Amniotic stem cell (primary cell): ENCODE data around the gene COLEC11.

ENCODE experiments used
- DNase-seq: peaks from one replicate; lab custom pipeline; 2025; lab: John Stamatoyannopoulos, UW

COLEC11 gene

DNA sequence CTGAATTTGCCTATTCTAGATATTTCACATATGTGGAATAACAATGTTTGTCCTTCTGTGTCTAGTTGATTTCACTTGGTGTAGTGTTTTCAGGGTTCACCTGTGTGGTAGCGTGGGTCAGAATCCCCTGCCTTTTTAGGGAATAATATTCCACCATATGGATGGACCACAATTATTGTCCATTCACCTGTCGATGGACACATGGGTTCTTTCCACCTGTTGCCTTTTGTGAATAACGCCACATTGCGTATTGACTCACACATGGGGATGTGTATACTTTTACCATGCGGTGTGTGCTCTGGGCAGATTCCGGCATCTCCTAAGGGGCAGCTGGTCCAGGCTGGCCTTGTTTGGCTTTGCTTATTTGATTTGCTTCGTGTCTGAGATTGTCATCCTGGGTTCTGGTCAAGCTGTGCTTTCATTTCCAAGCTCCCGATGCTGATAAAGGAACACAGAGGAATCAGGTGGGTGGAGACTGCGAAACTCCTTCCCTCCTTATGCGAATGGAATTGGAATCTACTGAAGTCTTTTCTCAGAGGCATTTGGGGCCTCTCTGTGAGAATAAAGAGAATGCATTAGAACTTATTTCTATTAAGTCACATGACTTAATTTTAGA lies 44.2 kb downstream of the COLEC11 start:
- no peak for DNase-seq

- DNase-seq = no peak
Measured at GRCh38 chr2:3639653-3640052, 44.7 kb downstream of the COLEC11 start.

GRCh38 chr2:3641181-3641580 lies 46.3 kb downstream of the COLEC11 start:
- DNase-seq = no peak

- DNase-seq = no peak
Measured at GRCh38 chr2:3641841-3642421, 47.0 kb downstream of the COLEC11 start.

GRCh38 chr2:3642521-3643215 lies 47.8 kb downstream of the COLEC11 start:
- DNase-seq = no peak

DNA sequence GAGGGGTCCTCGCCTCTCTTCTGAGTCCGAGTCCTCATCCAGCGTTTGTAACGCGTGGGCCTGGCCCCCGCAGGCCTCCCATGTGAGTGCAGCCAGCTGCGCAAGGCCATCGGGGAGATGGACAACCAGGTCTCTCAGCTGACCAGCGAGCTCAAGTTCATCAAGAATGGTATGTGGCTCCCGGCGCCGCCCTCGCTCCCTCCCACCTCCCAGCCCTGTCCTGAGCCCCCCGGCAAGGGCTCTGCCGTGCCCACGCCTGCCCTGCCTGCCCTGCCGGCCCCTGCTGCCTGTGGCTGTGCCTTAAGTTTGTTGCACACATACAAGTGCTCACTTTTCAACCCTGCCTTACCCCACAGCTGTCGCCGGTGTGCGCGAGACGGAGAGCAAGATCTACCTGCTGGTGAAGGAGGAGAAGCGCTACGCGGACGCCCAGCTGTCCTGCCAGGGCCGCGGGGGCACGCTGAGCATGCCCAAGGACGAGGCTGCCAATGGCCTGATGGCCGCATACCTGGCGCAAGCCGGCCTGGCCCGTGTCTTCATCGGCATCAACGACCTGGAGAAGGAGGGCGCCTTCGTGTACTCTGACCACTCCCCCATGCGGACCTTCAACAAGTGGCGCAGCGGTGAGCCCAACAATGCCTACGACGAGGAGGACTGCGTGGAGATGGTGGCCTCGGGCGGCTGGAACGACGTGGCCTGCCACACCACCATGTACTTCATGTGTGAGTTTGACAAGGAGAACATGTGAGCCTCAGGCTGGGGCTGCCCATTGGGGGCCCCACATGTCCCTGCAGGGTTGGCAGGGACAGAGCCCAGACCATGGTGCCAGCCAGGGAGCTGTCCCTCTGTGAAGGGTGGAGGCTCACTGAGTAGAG lies 48.7 kb downstream of the COLEC11 start:
- DNase-seq = no peak

DNA sequence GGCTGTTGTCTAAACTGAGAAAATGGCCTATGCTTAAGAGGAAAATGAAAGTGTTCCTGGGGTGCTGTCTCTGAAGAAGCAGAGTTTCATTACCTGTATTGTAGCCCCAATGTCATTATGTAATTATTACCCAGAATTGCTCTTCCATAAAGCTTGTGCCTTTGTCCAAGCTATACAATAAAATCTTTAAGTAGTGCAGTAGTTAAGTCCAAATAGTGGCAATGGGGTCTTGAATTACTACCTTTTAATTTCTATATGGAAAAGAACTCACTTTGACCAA lies 49.3 kb downstream of the COLEC11 start:
- no peak for DNase-seq

GRCh38 chr2:3644891-3645605 lies 50.1 kb downstream of the COLEC11 start:
- no peak for DNase-seq

GRCh38 chr2:3645745-3646389 lies 51.0 kb downstream of the COLEC11 start:
- DNase-seq = no peak

- no peak for DNase-seq
Measured at GRCh38 chr2:3646446-3646845, 51.5 kb downstream of the COLEC11 start.

GRCh38 chr2:3647246-3647645 lies 52.3 kb downstream of the COLEC11 start:
- DNase-seq = no peak

DNA sequence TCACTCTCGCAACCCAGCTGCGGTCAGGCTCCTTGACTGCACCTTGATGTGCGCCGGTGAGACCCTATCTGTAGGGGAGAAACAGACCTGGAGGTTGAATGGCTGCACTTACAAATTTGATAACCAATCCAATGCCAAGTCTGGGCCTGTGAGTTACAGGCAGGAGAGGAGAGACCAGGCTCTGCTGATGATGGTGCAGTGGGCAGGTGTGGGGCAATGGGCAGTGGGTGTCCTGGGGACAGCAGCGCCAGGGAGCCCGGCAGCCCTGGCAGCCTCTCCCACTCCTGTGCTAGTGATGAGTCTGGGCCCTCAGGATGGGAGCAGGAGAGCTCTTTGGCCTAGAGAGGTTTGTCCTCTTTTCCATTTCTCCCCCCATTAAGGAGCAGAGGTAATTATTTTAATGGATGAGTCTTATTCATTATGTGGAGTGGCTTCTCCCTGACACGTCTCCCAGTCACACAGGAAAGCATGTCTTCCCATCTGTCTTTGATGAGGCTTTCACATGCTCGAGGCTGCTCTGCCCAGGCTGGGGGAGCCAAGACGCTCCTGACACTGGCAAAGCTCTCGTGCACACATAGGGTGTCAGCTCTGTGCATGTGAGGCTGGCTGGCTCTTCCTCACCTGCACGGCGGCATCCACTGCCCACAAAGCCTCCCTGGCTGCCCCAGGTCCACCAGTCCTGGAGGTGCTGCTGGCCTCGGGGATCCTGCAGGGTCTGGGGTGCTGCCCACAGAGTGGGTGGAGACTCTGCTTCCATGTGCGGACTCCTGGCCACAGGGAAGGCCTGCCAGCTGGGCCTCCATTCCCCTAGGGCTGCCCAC lies 53.1 kb downstream of the COLEC11 start:
- DNase-seq = no peak

DNA sequence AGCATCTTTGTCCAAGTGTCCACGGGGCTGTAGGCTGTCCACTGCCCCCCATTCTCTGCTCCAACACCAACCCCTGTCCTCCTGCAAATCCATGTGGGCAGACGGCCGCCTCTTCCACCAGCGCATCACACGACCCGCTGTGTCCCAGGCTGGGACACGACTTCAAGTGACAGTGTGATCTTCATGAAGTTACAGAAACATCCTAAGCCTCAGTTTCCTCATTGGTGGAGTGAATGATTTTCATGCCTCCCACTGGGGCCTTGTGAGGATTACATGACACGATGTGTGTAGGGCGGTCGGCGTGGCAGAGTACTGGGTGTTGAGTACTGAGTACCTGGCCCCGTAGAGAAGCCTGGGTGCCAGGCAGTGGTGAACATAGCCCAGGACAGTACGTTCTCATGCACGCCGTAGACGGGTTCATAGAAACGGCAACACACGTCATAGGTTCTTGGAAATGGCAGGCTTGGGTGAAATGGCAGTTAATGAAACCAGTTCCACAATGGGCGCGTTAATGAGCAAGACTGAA lies 53.8 kb downstream of the COLEC11 start:
- DNase-seq = no peak

DNA sequence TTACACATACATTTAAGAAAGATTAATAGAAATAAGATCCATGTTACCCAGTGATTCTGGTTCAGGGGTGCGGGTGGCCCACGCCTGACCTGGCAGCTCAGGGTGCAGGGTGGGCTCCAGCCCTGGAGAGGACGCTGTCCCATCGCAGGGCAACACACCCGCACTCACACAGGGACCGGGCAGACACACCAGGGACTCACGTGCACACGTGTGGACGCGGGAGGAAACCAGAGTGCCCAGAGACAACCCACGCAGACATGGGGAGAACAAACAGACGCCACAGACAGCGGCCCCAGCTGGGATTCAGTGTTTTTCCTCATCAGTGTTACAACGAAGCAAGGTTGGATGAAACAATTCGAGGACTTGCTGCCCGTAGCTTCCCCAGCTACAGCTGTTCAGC lies 54.7 kb downstream of the COLEC11 start:
- no peak for DNase-seq

- DNase-seq = no peak
Measured at GRCh38 chr2:3650140-3650920, 55.4 kb downstream of the COLEC11 start.

GRCh38 chr2:3651691-3652648 lies 57.1 kb downstream of the COLEC11 start:
- no peak for DNase-seq

- DNase-seq = no peak
Measured at GRCh38 chr2:3652896-3653625, 58.1 kb downstream of the COLEC11 start.

- no peak for DNase-seq
Measured at GRCh38 chr2:3654011-3654410, 59.1 kb downstream of the COLEC11 start.
